D341Med (cell line): ENCODE data around the gene SLC7A5.
A peak's percentile ranks its signal among the peaks of the same experiment; 100 is the strongest.
"Not testable (repeated sequence)": the region's sequence is repeated elsewhere in the genome, so short reads cannot be mapped to it uniquely, and the experiment has no call there.

Source experiments
- DNase-seq: peaks from one replicate; pipeline ENCODE4 v3.0.0; 2012; ENCODE audit warnings: low spot score

Gene SLC7A5

GRCh38 chr16:87822108-87822970, 47.0 kb downstream of the SLC7A5 start:
- DNase-seq, result peak; percentile 86

DNA sequence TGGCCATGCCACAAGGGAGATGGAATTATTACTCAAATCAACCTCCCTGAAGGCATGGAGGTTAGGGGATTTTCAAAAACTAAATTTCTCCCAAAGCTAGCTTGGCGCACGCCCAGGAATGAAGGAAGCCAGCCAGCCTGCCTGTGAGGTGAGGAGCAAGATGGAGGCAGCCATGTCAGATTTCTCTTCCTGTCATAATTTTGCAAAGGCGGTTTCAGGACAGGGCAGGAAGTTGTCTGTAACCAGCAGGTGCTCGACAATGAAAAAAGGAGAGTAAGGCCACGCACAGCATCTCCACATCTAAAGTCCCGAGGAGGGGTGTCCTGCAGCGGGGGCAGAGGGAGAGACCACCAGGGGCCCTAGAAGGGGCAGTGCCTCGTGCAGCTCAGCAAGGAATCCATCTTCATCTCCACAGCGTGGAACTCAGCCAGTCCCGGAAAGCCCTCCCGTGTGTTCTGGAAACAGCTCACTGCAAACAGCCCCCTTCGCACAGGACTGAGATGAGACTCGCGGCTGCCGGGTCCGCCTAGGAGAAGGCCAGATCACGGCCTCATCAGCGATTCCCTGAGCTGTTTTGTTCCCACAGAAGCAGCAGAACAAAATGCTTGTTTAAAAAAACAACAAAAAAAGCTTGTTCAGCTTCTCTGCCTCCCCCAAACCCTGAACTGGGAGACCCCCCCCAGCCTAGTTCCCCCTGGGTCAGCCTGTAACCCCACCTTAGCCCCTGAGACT, 47.8 kb downstream of the SLC7A5 start:
- DNase-seq, result no peak

GRCh38 chr16:87819983-87820382, 49.3 kb downstream of the SLC7A5 start:
- no peak for DNase-seq

DNA sequence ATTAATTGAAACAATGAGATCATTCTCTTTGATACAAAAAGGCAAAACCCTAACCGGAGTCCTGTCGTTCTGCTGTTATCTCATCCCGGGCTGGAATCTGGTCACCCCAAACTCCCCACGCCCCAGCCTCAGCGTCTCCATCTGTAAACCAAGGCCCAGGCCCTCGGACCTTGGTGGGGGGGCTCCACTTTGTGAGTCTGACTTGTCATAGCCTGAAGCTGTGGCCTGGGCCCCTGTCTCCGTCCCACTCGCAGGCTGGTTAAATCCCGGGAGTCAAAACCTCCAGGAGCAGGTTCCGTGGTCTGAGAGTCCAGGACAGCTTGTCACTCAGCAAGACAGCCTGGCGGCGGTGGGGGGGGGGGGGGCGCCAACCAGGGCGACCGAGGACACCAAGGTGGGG, 50.0 kb downstream of the SLC7A5 start:
- no peak for DNase-seq

DNA sequence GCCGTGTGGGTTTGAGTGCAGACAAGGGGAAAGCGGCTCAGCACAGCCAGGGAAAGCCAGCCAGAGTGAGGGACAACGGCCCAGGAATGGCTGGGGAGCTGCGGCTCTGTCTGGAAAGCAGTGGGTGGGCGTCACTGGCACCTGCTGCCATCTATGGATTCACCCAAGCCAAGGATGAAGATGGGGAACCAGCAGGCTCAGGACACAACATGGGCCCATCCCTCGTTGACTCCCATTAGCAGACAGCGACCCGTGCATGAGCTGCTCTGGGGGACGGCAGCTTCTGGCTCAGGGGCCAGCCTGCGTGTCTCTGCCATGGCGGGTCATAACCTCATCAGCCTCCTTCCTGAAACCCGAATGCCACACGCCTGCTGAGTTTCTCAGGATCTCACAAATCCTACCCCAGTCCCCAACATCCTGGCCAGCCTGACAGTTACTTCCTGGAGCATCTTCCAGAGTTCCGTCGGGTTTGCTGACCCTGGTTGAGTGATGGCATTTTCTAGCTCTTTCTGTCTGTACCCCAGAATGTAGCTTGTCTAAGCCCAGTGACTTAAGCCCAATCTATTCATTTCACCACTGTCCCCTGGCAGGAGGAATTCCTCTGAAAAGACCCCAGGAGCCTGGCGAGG, 50.7 kb downstream of the SLC7A5 start:
- no peak for DNase-seq

DNA sequence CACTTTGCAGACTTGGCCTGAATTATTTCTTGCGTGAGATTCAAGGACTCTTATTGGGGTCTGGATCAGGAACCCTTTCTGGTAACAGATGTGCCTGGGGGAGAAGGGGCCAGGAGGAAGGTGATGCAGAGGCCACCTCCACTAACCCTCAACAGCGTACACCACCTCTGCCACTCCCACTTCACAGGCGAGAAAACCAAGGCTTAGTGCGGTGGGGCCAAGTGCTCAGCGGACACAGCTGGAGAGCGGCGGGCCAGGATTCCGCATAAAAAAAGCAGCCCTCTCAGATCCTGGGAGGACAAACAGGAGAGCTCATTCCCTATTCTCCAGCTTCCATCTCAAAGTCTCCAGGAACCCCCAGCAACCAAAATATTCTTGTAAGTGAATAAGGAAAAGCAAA, 51.4 kb downstream of the SLC7A5 start:
- no peak for DNase-seq

GRCh38 chr16:87817370-87817769, 51.9 kb downstream of the SLC7A5 start:
- DNase-seq, result not testable (repeated sequence)

- no peak for DNase-seq
These were observed 52.7 kb downstream of the SLC7A5 start for GRCh38 chr16:87816507-87817100.

DNA sequence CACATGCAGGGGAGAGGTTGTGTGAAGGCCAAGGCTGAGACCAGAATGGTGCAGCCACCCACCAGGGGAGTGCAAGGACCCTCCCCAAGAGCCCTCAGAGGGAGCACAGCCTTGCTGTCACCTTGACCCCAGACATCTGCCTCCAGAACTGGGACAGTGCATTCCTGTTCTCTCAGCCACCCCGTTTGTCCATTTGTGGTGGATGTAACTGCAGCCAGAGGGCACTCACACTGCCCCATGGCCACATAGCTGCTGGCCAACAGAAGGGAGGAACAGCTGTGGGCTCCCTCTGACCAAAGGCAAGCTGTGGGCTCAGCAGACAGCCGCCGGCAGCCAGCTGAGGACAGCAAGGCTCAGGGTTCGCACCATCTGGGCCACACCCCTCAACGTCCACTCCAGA, 53.7 kb downstream of the SLC7A5 start:
- DNase-seq, result no peak

- DNase-seq, result no peak
These were observed 57.1 kb downstream of the SLC7A5 start for GRCh38 chr16:87812200-87812656.

- not testable (repeated sequence) for DNase-seq
These were observed 57.9 kb downstream of the SLC7A5 start for GRCh38 chr16:87811454-87811853.

DNA sequence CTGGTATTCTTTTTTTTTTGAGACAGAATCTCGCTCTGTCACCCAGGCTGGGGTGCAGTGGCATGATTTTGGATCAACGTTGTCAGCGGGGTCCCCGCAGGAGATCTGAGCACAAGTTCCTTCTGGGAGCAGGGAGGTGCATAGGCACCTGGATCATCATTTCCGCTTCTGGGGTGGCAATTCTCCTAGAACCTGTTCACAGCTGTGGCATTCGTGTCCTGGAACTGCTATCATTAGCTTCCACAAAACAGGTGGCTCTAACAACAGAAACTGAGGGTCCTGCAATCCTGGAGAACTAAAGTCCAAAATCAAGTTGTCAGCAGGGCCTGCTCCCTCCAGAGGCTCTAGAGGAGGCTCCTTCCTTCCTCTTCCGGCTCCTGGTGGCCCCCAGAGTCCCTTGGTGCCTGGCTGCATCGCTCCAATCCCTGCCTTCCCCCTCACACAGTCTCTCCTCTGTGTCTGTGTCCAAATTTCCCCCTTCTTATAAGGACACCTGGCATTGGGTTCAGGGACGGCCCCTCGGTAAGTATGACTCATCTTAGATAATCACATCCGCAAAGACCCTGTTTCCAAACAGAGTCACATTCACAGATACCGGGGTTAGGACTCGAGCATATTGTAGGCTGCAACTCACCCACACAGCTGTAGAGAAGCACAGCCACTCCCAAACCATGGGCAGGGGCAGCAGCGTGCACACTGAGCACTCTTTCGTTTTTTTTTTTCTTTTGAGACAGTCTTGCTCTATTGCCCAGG, 60.0 kb downstream of the SLC7A5 start:
- DNase-seq, result no peak

GRCh38 chr16:87808108-87808507, 61.2 kb downstream of the SLC7A5 start:
- DNase-seq, result no peak

DNA sequence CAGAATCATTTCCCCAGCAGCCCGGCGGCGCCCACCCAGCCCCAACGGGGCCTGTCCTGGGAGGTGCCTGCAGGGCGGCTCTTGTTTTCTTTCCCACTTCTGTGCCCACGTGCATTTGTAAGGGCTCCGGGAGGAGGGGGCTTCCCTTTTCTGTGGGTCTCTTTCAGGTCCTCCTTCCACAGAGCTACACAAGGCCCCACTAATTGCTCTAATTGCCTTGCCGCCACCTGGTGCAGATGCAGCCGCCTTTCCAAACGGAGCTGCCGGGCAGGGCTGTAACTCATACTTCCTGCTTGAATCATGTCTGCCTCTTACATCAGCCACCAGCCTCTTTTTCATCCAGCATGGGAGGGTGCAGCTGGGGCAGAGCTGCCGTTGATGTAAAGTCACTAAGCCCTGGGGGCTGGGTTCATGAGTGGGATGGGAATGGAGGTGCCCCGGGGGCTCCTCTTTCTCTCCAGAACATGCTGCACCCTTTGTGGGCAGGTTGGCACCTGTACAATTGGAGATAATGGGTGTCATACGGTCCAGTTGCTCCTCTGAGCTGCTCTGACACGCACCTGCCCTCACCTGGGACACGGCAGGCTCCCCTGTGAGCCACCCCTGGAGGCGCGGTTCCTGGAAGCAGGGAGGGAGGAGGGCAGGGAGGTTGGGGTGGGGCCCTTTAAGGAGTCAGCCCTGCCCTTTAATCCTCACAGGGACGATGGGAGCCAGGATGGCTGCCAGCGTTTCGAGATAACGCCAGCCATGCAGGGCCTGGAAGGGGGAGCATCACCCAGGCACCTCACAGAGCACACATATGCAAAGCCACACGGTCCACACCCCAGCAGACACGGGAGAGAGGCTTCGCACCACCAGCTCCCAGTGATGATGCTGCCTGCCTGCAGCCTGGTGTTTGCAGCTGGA, 62.4 kb downstream of the SLC7A5 start:
- peak; percentile 69 for DNase-seq

DNA sequence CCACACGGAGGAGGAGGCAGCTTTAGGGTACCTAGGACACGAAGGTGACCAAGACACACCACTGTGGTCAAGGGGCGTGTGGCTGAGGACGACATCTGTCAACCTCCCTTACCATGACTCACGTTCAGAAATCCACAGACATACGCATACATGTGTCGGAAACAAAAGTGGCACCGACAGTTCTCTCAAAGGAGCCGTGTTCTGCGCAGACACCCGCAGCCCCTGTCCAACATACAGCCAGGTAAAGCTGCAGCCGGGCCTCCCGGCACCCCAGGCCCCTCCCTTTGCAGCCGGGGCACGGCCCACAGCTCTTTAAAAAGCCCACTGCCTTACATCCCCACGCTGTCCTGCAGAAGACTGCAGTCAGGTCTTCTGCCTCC, 63.1 kb downstream of the SLC7A5 start:
- no peak for DNase-seq

DNA sequence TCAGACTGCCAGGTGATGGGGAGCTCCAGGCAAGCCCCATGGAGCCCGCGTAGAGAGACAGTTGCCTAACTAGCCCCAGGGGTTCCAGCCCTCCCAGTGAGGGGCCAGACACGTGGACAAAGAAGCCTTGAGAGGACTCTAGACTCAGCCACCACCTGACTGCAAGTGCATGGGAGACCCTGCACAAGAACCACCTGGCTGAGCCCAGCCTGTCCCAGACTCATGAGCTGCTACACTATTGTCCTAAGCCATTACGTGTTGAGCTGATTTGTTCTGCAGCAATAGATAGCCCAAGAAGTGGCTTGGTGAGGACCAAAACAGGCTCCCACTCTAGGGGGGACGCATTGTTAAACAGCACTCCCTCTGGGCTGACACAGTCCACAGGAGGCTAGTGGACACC, 65.9 kb downstream of the SLC7A5 start:
- DNase-seq, result no peak

DNA sequence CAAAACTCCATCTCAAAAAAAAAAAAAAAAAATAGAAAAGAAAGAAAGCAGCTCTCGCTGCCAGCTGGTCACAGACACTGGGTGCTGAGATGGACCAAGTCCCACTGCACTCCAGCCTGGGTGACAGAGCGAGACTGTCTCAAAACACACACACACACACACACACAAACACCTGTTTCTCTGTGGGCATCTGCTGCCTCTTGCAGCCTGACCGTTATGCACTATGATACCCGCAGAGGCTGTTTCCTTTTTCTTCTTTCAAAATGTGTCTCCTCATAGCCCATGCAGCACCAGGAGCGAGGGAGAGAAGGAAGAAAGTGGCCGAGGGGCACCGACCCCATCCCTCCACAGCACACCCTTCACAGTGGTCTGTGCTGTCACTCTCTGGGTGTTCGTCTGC, 66.6 kb downstream of the SLC7A5 start:
- no peak for DNase-seq

DNA sequence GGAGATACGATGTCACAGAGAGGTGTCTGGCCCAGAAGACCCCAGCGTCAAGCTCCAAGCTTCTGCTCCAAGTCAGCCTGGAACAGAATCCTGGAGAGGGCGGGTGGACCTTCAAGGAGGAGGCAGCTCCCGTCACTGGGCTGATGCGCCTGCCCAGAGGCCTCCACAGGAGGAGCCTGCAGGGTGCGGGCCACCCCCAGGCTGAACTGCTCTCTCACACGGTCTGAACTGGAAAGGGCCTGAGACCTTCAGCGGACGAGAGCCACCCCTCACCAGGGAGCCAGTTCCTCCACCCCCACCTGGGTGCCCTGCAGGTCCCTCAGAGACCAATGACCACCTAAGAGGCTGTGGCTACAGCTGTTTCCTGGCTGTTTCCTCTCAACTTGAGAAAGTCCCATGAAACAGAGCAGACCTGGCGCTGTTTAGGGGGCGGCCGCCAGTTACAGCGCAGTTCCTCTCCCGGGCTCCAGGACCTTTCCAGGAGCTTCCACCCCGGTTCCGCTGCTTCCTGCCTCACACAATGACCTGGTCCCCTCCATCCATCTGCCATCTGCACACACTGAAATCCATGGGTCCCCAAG, 67.5 kb downstream of the SLC7A5 start:
- no peak for DNase-seq

- DNase-seq, result no peak
These were observed 68.8 kb downstream of the SLC7A5 start for GRCh38 chr16:87800497-87800896.

DNA sequence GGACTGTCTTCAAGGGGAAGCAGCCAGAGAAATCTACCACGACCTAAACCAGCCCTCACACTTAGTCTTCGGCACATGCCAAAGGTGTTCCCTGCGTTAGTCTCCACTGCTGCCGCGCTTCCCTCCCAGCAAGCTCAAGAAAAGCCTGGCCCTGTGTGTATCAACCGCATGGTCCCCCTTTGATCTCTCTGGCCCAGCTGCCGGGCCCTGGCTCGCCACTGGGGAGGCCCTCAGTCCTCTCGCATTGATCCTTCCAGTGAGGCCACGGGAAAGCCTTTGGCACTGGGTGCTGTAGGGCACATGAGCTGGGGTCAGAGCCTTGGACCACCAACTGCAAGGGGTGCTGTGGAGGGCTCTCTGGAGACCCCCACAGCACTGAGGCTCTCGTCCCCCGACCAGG, 74.0 kb downstream of the SLC7A5 start:
- no peak for DNase-seq
